ENCODE results near the gene APBB1IP. TPM values are rescaled to one million over a fixed set of nuclear protein-coding genes. Genes with fewer than 3 reads are reported as not detected.

APBB1IP gene
- polyA plus RNA-seq, 5 donors = 1.7 to 2.6 (median 2.2) TPM

Other genes starting within 250 kb of the APBB1IP start
- not detected for gene GAD2, start 221.6 kb upstream of the APBB1IP start, polyA plus RNA-seq (ENCODE audit: insufficient read depth in 1 of 5, insufficient read length in 5 of 5, low replicate concordance in 1 of 5)

Data from right lung (tissue), 5 donors.